Naive thymus-derived CD4-positive, alpha-beta T cell (primary cell): ENCODE measurements around the gene MYO7A. TPM values are rescaled to one million over a fixed set of nuclear protein-coding genes. Genes with fewer than 3 reads are reported as not detected.

Experiments
- ATAC-seq: fragments of 150-1000 bp; cut with Tn5 transposase; 2 replicates; pipeline ENCODE4 v1.10.0; 2021; ENCODE audit warnings: mild to moderate bottlenecking, moderate library complexity
- CTCF ChIA-PET: fragments of 350-600 bp; sonication (Branson Sonifier 250); formaldehyde crosslinking; loops from one replicate; lab custom pipeline; 2021; ENCODE audit warnings: antibody characterized with exemption; lab: Charles Lee
- POLR2A ChIA-PET: fragments of 350-600 bp; sonication (Branson Sonifier 250); formaldehyde crosslinking; loops from one replicate; lab custom pipeline; 2021; ENCODE audit warnings: antibody characterized with exemption, inconsistent platforms; lab: Charles Lee
- DNase-seq, 9 donors: peaks; one replicate each; pipeline versions ENCODE4 v3.0.0 to v3.0.0-alpha.2; 2020 to 2022; ENCODE audit warnings: mixed read lengths in 1 of 9
- H3K27ac ChIP-seq: one replicate; pipeline ENCODE4 v1.7.0; 2013; ENCODE audit warnings: mild to moderate bottlenecking, low read depth, low read length, moderate library complexity
- H3K27me3 ChIP-seq, 2 donors: one replicate each; pipeline ENCODE4 v1.7.0; 2013; ENCODE audit warnings: low read length in 2 of 2, mild to moderate bottlenecking in 2 of 2, moderate library complexity in 2 of 2; ENCODE audit not compliant: control insufficient read depth in 2 of 2, insufficient read depth in 2 of 2
- H3K36me3 ChIP-seq, 3 experiments: 1 replicate in 2 of 3; 2 replicates in 1 of 3; pipeline ENCODE4 v1.7.0; 2013; ENCODE audit warnings: low read length in 3 of 3, mild to moderate bottlenecking in 3 of 3, moderate library complexity in 1 of 3; ENCODE audit not compliant: insufficient read depth in 3 of 3, control insufficient read depth in 2 of 3
- H3K4me1 ChIP-seq, 2 donors: one replicate each; pipeline ENCODE4 v1.7.0; 2013; ENCODE audit warnings: low read length in 2 of 2, mild to moderate bottlenecking in 2 of 2, moderate library complexity in 1 of 2; ENCODE audit not compliant: control insufficient read depth in 2 of 2, insufficient read depth in 2 of 2
- H3K4me3 ChIP-seq: 2 replicates; pipeline ENCODE4 v1.7.0; 2013; ENCODE audit warnings: mild to moderate bottlenecking, low read length
- H3K9me3 ChIP-seq, 3 experiments: 1 replicate in 2 of 3; 2 replicates in 1 of 3; pipeline ENCODE4 v1.7.0; 2013; ENCODE audit warnings: low read length in 3 of 3; ENCODE audit not compliant: control insufficient read depth in 2 of 3
- H3K27ac Mint-ChIP-seq, 9 donors: one replicate each; pipeline ENCODE4 v1.8.0; 2020 to 2022; ENCODE audit warnings: mixed read lengths in 9 of 9, mild to moderate bottlenecking in 8 of 9, moderate library complexity in 5 of 9, inconsistent platforms in 2 of 9
- H3K27me3 Mint-ChIP-seq, 5 donors: one replicate each; pipeline ENCODE4 v1.8.0; 2021 to 2022; ENCODE audit warnings: mixed read lengths in 5 of 5, mild to moderate bottlenecking in 1 of 5
- H3K36me3 Mint-ChIP-seq, 5 donors: one replicate each; pipeline ENCODE4 v1.8.0; 2020 to 2022; ENCODE audit warnings: mixed read lengths in 5 of 5, mild to moderate bottlenecking in 3 of 5, inconsistent platforms in 1 of 5
- H3K4me1 Mint-ChIP-seq, 7 donors: one replicate each; pipeline ENCODE4 v1.8.0; 2020 to 2022; ENCODE audit warnings: mixed read lengths in 7 of 7, mild to moderate bottlenecking in 3 of 7, inconsistent platforms in 1 of 7
- H3K4me3 Mint-ChIP-seq, 10 donors: one replicate each; pipeline ENCODE4 v1.8.0; 2020 to 2022; ENCODE audit warnings: mild to moderate bottlenecking in 10 of 10, mixed read lengths in 10 of 10, moderate library complexity in 6 of 10, inconsistent platforms in 2 of 10
- H3K9me3 Mint-ChIP-seq, 11 donors: one replicate each; pipeline ENCODE4 v1.8.0; 2020 to 2022; ENCODE audit warnings: mixed read lengths in 11 of 11, mild to moderate bottlenecking in 4 of 11, inconsistent platforms in 1 of 11, moderate library complexity in 1 of 11
- intact Hi-C, 2 donors: fragments of 100-400 bp; cut with micrococcal nuclease; formaldehyde crosslinking; loops; one replicate each; pipeline ENCODE4 v1.15.1; 2023
- polyA plus RNA-seq, 2 donors: library from polyadenylated mRNA; unstranded; fragments of 300-500 nt; fragmentation: Illumina TruSeq; gene quantifications; one replicate each; pipeline ENCODE4 v1.2.3, GENCODE V29; 2021
- total RNA-seq, 6 experiments: library from RNA in 5 of 6; stranded (reverse) in 5 of 6; gene quantifications; 1 replicate in 5 of 6; 2 replicates in 1 of 6; pipeline ENCODE4 v1.2.3 and lab custom pipeline; 2021 to 2026

The MYO7A gene
- total and polyA plus RNA-seq, 7 experiments from 2014 or later = 0.07 to 2.5 (median 0.27) TPM; not detected in 2

GRCh38 chr11:77108436-77108835 is 19.6 kb upstream of the MYO7A start:
- H3K4me1 ChIP-seq = no peaks in the 10 kb centered on the region
- DNase-seq (no peak), ATAC-seq (no peak)
- CTCF ChIA-PET = no interaction called here
- Mint-ChIP-seq H3K9me3 (no peaks in the 10 kb centered on the region), H3K27me3 (no peaks in the 10 kb centered on the region), H3K4me3 (no peak overlapping the region), H3K36me3 (peaks cover 0 to 6% (median 0%) of the 10 kb centered on the region in 5 donors), H3K4me1 (peaks cover 0 to 2% (median 0%) of the 10 kb centered on the region in 7 donors), H3K27ac (no peak overlapping the region)
- no peaks in the 10 kb centered on the region for H3K9me3 ChIP-seq
- H3K27me3 ChIP-seq = no peaks in the 10 kb centered on the region
- no peak overlapping the region for H3K27ac ChIP-seq
- POLR2A ChIA-PET = no interaction called here
- no peaks in the 10 kb centered on the region for H3K36me3 ChIP-seq
- H3K4me3 ChIP-seq = no peak overlapping the region
- intact Hi-C loops = no loop called here

GRCh38 chr11:77109236-77110019 is 18.6 kb upstream of the MYO7A start:
- Mint-ChIP-seq H3K27me3 (no peaks in the 10 kb centered on the region), H3K9me3 (no peaks in the 10 kb centered on the region), H3K27ac (no peak overlapping the region), H3K4me1 (peaks cover 0 to 3% (median 0%) of the 10 kb centered on the region in 7 donors), H3K36me3 (no peaks in the 10 kb centered on the region), H3K4me3 (no peak overlapping the region)
- Histone ChIP-seq H3K9me3 (no peaks in the 10 kb centered on the region), H3K27ac (no peak overlapping the region), H3K36me3 (no peaks in the 10 kb centered on the region), H3K27me3 (no peaks in the 10 kb centered on the region), H3K4me1 (no peaks in the 10 kb centered on the region), H3K4me3 (no peak overlapping the region)
- intact Hi-C loops = no loop called here
- ChIA-PET CTCF (interaction anchor here (0.8 kb wide), 1 partner anchor 17 kb away, joined by 3 read pairs; no protein-coding TSS in a partner anchor), POLR2A (no interaction called here)
- no peak for DNase-seq
- ATAC-seq = no peak

DNA sequence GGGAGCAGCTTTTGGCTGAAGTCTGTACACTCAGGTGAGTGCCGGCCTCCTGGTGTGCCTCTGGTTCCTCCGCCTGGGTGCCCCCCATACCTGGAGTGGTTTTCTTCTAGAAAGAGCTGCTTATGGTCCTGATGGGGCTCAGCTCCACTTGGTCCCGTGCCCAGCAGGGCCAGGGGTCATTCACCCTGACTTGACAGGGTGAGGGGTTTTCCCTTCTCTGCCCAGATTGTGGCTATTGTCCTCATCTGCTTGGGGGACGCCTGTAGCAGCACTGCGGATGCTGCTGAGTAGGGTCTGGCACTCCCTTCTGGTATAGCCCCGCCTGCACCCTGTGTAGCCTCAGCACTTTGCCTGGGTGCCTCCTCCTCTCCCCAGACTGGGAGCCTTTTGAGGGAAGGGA is 17.2 kb upstream of the MYO7A start:
- intact Hi-C loops = no loop called here
- Histone ChIP-seq H3K27me3 (no peaks in the 10 kb centered on the region), H3K4me3 (no peak overlapping the region), H3K27ac (no peak overlapping the region), H3K9me3 (no peaks in the 10 kb centered on the region), H3K36me3 (no peaks in the 10 kb centered on the region), H3K4me1 (no peaks in the 10 kb centered on the region)
- no peak overlapping the region for H3K27ac Mint-ChIP-seq
- no peaks in the 10 kb centered on the region for H3K36me3 Mint-ChIP-seq
- no peaks in the 10 kb centered on the region for H3K9me3 Mint-ChIP-seq
- no peaks in the 10 kb centered on the region for H3K27me3 Mint-ChIP-seq
- no peak overlapping the region for H3K4me3 Mint-ChIP-seq
- CTCF ChIA-PET = interaction anchor here (1.7 kb wide), 1 partner anchor 19 kb away, joined by 4 read pairs; no protein-coding TSS in a partner anchor
- peaks cover 0 to 3% (median 0%) of the 10 kb centered on the region in 7 donors for H3K4me1 Mint-ChIP-seq
- DNase-seq (no peak), ATAC-seq (no peak)
- POLR2A ChIA-PET = no interaction called here

GRCh38 chr11:77111277-77111676 is 16.8 kb upstream of the MYO7A start:
- DNase-seq (no peak), ATAC-seq (no peak)
- Mint-ChIP-seq H3K9me3 (no peaks in the 10 kb centered on the region), H3K36me3 (no peaks in the 10 kb centered on the region), H3K4me3 (no peak overlapping the region), H3K27ac (no peak overlapping the region), H3K4me1 (peaks cover 0 to 3% (median 0%) of the 10 kb centered on the region in 7 donors), H3K27me3 (no peaks in the 10 kb centered on the region)
- Histone ChIP-seq H3K27me3 (no peaks in the 10 kb centered on the region), H3K27ac (no peak overlapping the region), H3K4me3 (no peak overlapping the region), H3K36me3 (no peaks in the 10 kb centered on the region), H3K4me1 (no peaks in the 10 kb centered on the region), H3K9me3 (no peaks in the 10 kb centered on the region)
- ChIA-PET POLR2A (no interaction called here), CTCF (interaction anchor here (1.7 kb wide), 1 partner anchor 20 kb away, joined by 4 read pairs; no protein-coding TSS in a partner anchor)
- intact Hi-C loops = no loop called here

DNA sequence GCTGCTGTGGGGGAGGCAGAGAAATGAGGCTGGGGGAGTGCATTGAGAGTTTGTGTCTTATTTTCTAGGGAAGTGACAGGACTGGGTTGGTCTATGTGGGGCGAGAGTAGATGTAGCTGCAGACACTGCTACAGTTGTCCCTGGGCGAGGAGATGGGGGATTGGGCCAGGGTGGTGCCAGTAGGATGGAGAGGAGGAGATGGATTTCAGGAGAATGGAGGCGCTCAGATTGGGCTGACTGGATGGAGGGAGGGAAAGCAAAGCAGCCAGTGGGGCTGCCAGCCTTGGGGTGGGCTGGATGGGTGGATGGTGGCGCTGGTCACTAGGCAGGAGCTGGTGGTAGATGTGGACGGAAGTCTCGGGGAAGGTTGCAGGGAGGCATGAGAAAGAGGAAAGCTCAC is 16.1 kb upstream of the MYO7A start:
- Histone ChIP-seq H3K27ac (no peak overlapping the region), H3K9me3 (no peaks in the 10 kb centered on the region), H3K27me3 (no peaks in the 10 kb centered on the region), H3K4me3 (no peak overlapping the region), H3K4me1 (no peaks in the 10 kb centered on the region), H3K36me3 (no peaks in the 10 kb centered on the region)
- H3K27ac Mint-ChIP-seq = peak overlapping the region in 2 of 9 donors; percentile 39 to 49
- no peaks in the 10 kb centered on the region for H3K36me3 Mint-ChIP-seq
- ATAC-seq = no peak
- no peak overlapping the region for H3K4me3 Mint-ChIP-seq
- no peaks in the 10 kb centered on the region for H3K9me3 Mint-ChIP-seq
- peaks cover 0 to 3% (median 0%) of the 10 kb centered on the region in 7 donors for H3K4me1 Mint-ChIP-seq
- intact Hi-C loops = no loop called here
- POLR2A ChIA-PET = no interaction called here
- H3K27me3 Mint-ChIP-seq = no peaks in the 10 kb centered on the region
- CTCF ChIA-PET = interaction anchor here (1.7 kb wide), 1 partner anchor 20 kb away, joined by 4 read pairs; no protein-coding TSS in a partner anchor
- no peak for DNase-seq

DNA sequence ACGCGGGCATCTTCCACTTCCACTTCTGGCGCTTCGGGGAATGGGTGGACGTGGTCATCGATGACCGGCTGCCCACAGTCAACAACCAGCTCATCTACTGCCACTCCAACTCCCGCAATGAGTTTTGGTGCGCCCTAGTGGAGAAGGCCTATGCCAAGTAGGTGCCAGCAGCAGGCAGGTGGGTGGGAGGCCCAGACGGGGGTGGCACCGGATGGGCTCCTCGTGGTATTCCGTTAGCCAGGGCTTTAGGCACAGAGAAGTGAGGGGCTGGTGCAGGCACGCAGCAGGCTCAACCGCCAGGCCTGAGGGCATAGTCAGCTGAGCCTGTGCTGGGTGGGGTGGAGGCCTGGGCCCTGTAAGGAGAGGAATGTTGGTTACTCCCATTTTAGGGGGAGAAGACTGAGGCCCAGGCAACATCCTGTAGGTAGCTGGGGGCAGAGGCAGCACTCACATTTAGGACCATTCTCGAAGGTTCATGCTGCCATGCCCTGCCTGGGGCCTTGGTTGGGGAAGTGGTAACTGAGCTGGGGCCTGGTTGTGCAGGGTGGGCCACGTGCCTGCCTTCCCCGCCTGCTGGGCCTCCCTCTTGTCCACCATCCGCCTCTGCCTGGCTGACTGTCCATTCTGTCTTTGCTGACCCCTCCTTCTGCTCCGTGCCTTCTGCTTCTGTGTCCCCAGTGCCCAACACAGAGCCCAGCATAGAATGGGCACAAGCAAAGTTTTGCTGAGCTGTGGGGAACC is 15.2 kb upstream of the MYO7A start:
- ATAC-seq (no peak), DNase-seq (no peak)
- H3K27ac ChIP-seq = no peak overlapping the region
- Mint-ChIP-seq H3K4me1 (peaks cover 0 to 3% (median 0%) of the 10 kb centered on the region in 7 donors), H3K27ac (peak overlapping the region in 1 of 9 donors; percentile 68), H3K4me3 (no peak overlapping the region), H3K36me3 (no peaks in the 10 kb centered on the region), H3K27me3 (no peaks in the 10 kb centered on the region), H3K9me3 (no peaks in the 10 kb centered on the region)
- no peak overlapping the region for H3K4me3 ChIP-seq
- H3K4me1 ChIP-seq = no peaks in the 10 kb centered on the region
- POLR2A ChIA-PET = no interaction called here
- intact Hi-C loops = loop anchor here in 1 of 2 donors (1.0 kb wide), 1 partner anchor 66 kb away; no protein-coding TSS in a partner anchor
- no peaks in the 10 kb centered on the region for H3K36me3 ChIP-seq
- no peaks in the 10 kb centered on the region for H3K27me3 ChIP-seq
- H3K9me3 ChIP-seq = no peaks in the 10 kb centered on the region
- CTCF ChIA-PET = interaction anchor here (1.0 to 1.3 kb wide), 2 partner anchors 30 to 66 kb away, joined by 3 read pairs; no protein-coding TSS in a partner anchor
